Stimulated activated CD8-positive, alpha-beta memory T cell treated with anti-CD3 and anti-CD28 coated beads, Interleukin-7, amount 100 ng/mL, for 4 hours (primary cell): ENCODE data around the gene BRCA2.
A peak's percentile ranks its signal among the peaks of the same experiment; 100 is the strongest.
"Not testable (repeated sequence)": the region's sequence is repeated elsewhere in the genome, so short reads cannot be mapped to it uniquely, and the experiment has no call there.

Experiments used
- DNase-seq, 2 donors: peaks; one replicate each; pipeline ENCODE4 v3.0.0-alpha.2; 2020; ENCODE audit warnings: low read depth in 2 of 2

Gene BRCA2

GRCh38 chr13:32311188-32311897 lies 4.0 kb upstream of the BRCA2 start:
- DNase-seq: no peak

- DNase-seq: peak; percentile 38 to 66
These were observed 754 bp upstream of the BRCA2 start for GRCh38 chr13:32314271-32315237.

- no peak for DNase-seq
These were observed 676 bp downstream of the BRCA2 start for GRCh38 chr13:32316028-32316339.

- no peak for DNase-seq
These were observed 1.2 kb downstream of the BRCA2 start for GRCh38 chr13:32316501-32316900.

- DNase-seq: no peak
These were observed 2.6 kb downstream of the BRCA2 start for GRCh38 chr13:32317716-32318465.

GRCh38 chr13:32320528-32320927 lies 5.2 kb downstream of the BRCA2 start:
- no peak for DNase-seq

GRCh38 chr13:32323912-32324311 lies 8.6 kb downstream of the BRCA2 start:
- DNase-seq: no peak

- no peak for DNase-seq
These were observed 15.1 kb downstream of the BRCA2 start for GRCh38 chr13:32330441-32330840.

- DNase-seq: no peak
These were observed 19.4 kb downstream of the BRCA2 start for GRCh38 chr13:32334671-32335070.

- no peak for DNase-seq
These were observed 25.6 kb downstream of the BRCA2 start for GRCh38 chr13:32340914-32341313.

GRCh38 chr13:32347651-32348050 lies 32.3 kb downstream of the BRCA2 start:
- no peak for DNase-seq

- not testable (repeated sequence) for DNase-seq
These were observed 35.6 kb downstream of the BRCA2 start for GRCh38 chr13:32350839-32351441.

GRCh38 chr13:32354040-32354439 lies 38.7 kb downstream of the BRCA2 start:
- DNase-seq: no peak

GRCh38 chr13:32355935-32356334 lies 40.6 kb downstream of the BRCA2 start:
- DNase-seq: not testable (repeated sequence)

- no peak for DNase-seq
These were observed 47.3 kb downstream of the BRCA2 start for GRCh38 chr13:32362574-32362973.

- DNase-seq: no peak
These were observed 55.5 kb downstream of the BRCA2 start for GRCh38 chr13:32370805-32371204.

GRCh38 chr13:32376642-32377415 lies 61.5 kb downstream of the BRCA2 start:
- no peak for DNase-seq

GRCh38 chr13:32378012-32378411 lies 62.7 kb downstream of the BRCA2 start:
- DNase-seq: no peak

- peak in 1 of 2 donors; percentile 5 for DNase-seq
These were observed 66.2 kb downstream of the BRCA2 start for GRCh38 chr13:32381539-32381938.

GRCh38 chr13:32383836-32384618 lies 68.7 kb downstream of the BRCA2 start:
- DNase-seq: no peak
